ENCODE data around the gene ACTN1. TPM values are rescaled to one million over a fixed set of nuclear protein-coding genes. Genes with fewer than 3 reads are reported as not detected.

The ACTN1 gene
- total and polyA plus RNA-seq, 2 experiments from 2014 or later, result 88.0 to 163 TPM

DNA sequence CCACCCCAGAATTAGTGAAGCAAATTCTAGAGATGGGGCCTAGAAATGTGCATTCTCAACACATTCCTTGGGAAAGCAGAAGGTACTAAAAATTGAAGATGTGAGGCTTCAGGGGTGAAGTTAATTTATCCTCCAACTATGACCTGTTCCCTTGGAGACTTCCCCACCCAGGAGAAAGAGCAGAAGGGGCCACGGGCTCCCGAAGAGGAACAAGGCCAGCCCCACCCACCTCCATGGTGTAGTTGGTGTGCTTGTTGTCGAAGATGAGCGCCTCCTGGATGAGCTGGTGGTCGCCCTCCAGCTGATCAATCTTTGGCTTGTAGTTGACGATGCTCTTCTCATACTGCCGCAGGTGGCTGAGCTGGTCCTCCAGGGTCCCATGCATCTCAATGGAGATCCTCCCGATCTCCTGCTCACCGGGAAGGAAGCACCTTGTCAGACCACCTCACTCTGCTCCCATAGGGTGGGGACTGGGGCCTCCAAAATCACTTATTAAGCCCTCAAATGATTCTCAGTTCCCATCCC lies 98.5 kb downstream of the ACTN1 start:
- Histone ChIP-seq H3K9me3 (ENCODE audit: low read depth) (no peaks in the 10 kb centered on the region), H3K4me2 (no peak overlapping the region), H3K27me3 (no peaks in the 10 kb centered on the region), H3K4me1 (ENCODE audit: insufficient read depth) (no peaks in the 10 kb centered on the region), H3K79me2 (no peaks in the 10 kb centered on the region), H3K36me3 (replicated peaks; ENCODE audit: insufficient read depth, low read depth) (no peaks in the 10 kb centered on the region), H2AFZ (no peak overlapping the region), H3K27ac (no peak overlapping the region), H3K4me3 (no peak overlapping the region), H4K20me1 (ENCODE audit: insufficient read depth, poor library complexity, severe bottlenecking) (no peaks in the 10 kb centered on the region), H3K9me2 (replicated peaks; ENCODE audit: insufficient read depth) (no peaks in the 10 kb centered on the region)
- no peak for DNase-seq (ENCODE audit: low spot score)
- TF ChIP-seq, protein P1, sequence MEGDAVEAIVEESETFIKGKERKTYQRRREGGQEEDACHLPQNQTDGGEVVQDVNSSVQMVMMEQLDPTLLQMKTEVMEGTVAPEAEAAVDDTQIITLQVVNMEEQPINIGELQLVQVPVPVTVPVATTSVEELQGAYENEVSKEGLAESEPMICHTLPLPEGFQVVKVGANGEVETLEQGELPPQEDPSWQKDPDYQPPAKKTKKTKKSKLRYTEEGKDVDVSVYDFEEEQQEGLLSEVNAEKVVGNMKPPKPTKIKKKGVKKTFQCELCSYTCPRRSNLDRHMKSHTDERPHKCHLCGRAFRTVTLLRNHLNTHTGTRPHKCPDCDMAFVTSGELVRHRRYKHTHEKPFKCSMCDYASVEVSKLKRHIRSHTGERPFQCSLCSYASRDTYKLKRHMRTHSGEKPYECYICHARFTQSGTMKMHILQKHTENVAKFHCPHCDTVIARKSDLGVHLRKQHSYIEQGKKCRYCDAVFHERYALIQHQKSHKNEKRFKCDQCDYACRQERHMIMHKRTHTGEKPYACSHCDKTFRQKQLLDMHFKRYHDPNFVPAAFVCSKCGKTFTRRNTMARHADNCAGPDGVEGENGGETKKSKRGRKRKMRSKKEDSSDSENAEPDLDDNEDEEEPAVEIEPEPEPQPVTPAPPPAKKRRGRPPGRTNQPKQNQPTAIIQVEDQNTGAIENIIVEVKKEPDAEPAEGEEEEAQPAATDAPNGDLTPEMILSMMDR (IDR thresholded peaks at IDR 0.05; ENCODE audit: poor library complexity), result no peak
- TF ChIP-seq EZH2phosphoT487 (IDR thresholded peaks at IDR 0.05; ENCODE audit: low read depth, severe bottlenecking, unreplicated experiment) (no peak), EZH2 (IDR thresholded peaks at IDR 0.05; ENCODE audit: borderline replicate concordance) (no peak)
- 98% methylated on average over 9 of the region's 9 CpGs for WGBS (ENCODE audit: low lambda C conversion rate, missing lambda C conversion rate)

DNA sequence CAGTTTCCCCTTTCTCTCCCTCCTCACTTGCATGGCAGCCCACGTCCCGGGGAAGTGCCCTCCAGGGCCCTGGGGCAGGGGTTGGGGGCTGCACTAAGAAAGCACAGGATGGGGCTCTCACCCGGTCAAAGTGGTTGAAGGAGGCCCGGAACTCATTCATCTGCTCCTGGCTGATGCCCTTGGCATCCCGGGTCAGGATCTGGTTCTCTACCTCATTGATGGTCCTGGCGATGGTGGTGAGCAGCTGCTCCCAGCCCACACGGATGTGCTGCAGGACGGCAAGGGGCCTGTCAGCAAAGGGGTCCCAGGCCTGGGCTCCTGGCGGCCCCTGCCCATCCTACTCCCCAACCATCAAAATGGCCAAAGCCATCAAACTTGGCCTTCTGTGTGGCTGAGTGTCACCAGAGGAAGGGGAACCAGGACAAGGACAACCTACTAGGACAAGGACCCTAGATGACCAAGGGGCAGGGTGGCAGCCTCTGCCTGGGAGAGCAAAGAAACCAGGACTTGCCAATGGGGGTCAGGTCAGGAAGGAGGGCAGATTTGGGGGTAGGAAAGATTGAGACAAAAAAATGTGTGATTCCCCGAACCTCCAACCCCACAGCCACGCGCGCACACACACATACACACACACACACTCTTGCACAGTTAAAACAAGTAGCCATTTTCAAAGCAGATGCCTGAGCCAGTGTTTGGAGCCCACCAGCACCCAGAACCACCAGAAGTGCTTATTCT lies 99.1 kb downstream of the ACTN1 start:
- H3K9me2 ChIP-seq (replicated peaks; ENCODE audit: insufficient read depth), result no peaks in the 10 kb centered on the region
- H3K4me2 ChIP-seq, result no peak overlapping the region
- no peaks in the 10 kb centered on the region for H3K4me1 ChIP-seq (ENCODE audit: insufficient read depth)
- TF ChIP-seq, protein P1 (IDR thresholded peaks at IDR 0.05; ENCODE audit: poor library complexity), result no peak
- no peak for TF ChIP-seq EZH2 (IDR thresholded peaks at IDR 0.05; ENCODE audit: borderline replicate concordance)
- TF ChIP-seq EZH2phosphoT487 (IDR thresholded peaks at IDR 0.05; ENCODE audit: low read depth, severe bottlenecking, unreplicated experiment), result no peak
- H3K36me3 ChIP-seq (replicated peaks; ENCODE audit: insufficient read depth, low read depth), result no peaks in the 10 kb centered on the region
- no peak for DNase-seq (ENCODE audit: low spot score)
- no peaks in the 10 kb centered on the region for H4K20me1 ChIP-seq (ENCODE audit: insufficient read depth, poor library complexity, severe bottlenecking)
- H3K27me3 ChIP-seq, result no peaks in the 10 kb centered on the region
- H3K9me3 ChIP-seq (ENCODE audit: low read depth), result no peaks in the 10 kb centered on the region
- no peaks in the 10 kb centered on the region for H3K79me2 ChIP-seq
- WGBS (ENCODE audit: low lambda C conversion rate, missing lambda C conversion rate), result 97% methylated on average over 13 of the region's 13 CpGs
- no peak overlapping the region for H3K27ac ChIP-seq
- no peak overlapping the region for H3K4me3 ChIP-seq
- no peak overlapping the region for H2AFZ ChIP-seq

DNA sequence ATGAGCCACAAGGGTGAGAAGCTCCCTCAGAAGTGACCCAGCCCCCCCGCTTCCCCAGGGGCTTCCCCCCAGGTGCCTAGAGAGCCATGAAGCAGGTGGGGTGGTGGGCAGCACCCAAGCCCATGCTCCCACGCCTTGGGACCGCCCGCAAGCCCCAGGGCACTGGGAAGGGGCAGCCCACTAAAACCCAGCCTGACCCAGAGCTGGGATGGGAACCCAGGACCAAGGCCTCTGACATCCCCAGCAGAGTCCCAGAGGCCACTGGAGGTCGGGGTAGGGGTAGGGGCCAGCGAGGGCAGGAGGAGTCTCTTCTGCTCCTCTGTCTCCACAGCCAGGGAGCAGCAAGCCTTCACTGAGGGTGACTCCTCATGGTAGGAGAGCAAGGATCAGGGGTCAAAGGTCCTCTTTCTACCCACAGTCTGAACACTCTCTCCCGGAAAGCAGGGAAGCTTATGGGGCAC lies 99.8 kb downstream of the ACTN1 start:
- no peaks in the 10 kb centered on the region for H3K79me2 ChIP-seq

More for the DNA sequence above, 99.8 kb downstream of the ACTN1 start:
- no peak overlapping the region for H3K4me3 ChIP-seq
- H3K27me3 ChIP-seq, result no peaks in the 10 kb centered on the region
- no peaks in the 10 kb centered on the region for H3K4me1 ChIP-seq (ENCODE audit: insufficient read depth)
- no peak overlapping the region for H3K4me2 ChIP-seq
- TF ChIP-seq, protein P1 (IDR thresholded peaks at IDR 0.05; ENCODE audit: poor library complexity), result no peak
- TF ChIP-seq EZH2 (IDR thresholded peaks at IDR 0.05; ENCODE audit: borderline replicate concordance), result no peak
- TF ChIP-seq EZH2phosphoT487 (IDR thresholded peaks at IDR 0.05; ENCODE audit: low read depth, severe bottlenecking, unreplicated experiment), result no peak
- H3K27ac ChIP-seq, result no peak overlapping the region
- H4K20me1 ChIP-seq (ENCODE audit: insufficient read depth, poor library complexity, severe bottlenecking), result no peaks in the 10 kb centered on the region
- H3K36me3 ChIP-seq (replicated peaks; ENCODE audit: insufficient read depth, low read depth), result no peaks in the 10 kb centered on the region
- no peak overlapping the region for H2AFZ ChIP-seq
- WGBS (ENCODE audit: low lambda C conversion rate, missing lambda C conversion rate), result 94% methylated on average over 6 of the region's 7 CpGs
- no peaks in the 10 kb centered on the region for H3K9me2 ChIP-seq (replicated peaks; ENCODE audit: insufficient read depth)
- H3K9me3 ChIP-seq (ENCODE audit: low read depth), result no peaks in the 10 kb centered on the region
- DNase-seq (ENCODE audit: low spot score), result no peak

Data from hepatocyte (in vitro differentiated cells).